C4-2B (cell line): Measurements from ENCODE around the gene LRRC4C.

ENCODE experiments used
- H3K27ac ChIP-seq: fragments of 450-650 bp; 2 replicates; pipeline ENCODE4 v1.5.1; 2017
- ZFX ChIP-seq: fragments of 450-650 bp; IDR thresholded peaks from 2 replicates; pipeline ENCODE4 v1.6.1; 2017
- TF ChIP-seq, protein P1 (sequence below): fragments of 450-650 bp; conservative IDR thresholded peaks from 2 replicates; pipeline ENCODE4 v1.5.1; 2017; ENCODE audit warnings: mild to moderate bottlenecking

LRRC4C gene

GRCh38 chr11:40100781-40101180 lies 1358.7 kb downstream of the LRRC4C start:
- TF ChIP-seq ZFX: no peak
- TF ChIP-seq, protein P1, sequence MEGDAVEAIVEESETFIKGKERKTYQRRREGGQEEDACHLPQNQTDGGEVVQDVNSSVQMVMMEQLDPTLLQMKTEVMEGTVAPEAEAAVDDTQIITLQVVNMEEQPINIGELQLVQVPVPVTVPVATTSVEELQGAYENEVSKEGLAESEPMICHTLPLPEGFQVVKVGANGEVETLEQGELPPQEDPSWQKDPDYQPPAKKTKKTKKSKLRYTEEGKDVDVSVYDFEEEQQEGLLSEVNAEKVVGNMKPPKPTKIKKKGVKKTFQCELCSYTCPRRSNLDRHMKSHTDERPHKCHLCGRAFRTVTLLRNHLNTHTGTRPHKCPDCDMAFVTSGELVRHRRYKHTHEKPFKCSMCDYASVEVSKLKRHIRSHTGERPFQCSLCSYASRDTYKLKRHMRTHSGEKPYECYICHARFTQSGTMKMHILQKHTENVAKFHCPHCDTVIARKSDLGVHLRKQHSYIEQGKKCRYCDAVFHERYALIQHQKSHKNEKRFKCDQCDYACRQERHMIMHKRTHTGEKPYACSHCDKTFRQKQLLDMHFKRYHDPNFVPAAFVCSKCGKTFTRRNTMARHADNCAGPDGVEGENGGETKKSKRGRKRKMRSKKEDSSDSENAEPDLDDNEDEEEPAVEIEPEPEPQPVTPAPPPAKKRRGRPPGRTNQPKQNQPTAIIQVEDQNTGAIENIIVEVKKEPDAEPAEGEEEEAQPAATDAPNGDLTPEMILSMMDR: no peak
- H3K27ac ChIP-seq: no peak overlapping the region

DNA sequence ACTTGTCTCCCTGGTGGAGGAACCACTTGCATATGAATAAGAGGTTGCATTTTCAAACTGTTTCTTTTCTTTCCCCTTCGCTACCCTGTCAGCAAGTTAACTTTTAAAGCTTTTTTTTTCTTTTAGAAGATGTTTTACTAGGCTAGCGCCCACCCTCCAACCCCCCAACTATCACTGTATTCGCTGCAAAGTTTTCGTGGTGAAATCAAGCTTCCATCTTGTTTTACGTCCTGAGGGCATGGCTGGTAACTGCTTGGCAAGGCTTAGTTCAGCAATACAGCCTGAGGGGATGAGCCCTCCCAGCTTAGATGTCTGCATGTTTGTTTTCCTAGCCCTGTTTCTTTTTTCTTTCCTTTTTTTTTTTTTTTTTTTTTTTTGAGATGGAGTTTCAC lies 1359.3 kb downstream of the LRRC4C start:
- no peak for TF ChIP-seq ZFX
- TF ChIP-seq, protein P1: no peak
- H3K27ac ChIP-seq: no peak overlapping the region

DNA sequence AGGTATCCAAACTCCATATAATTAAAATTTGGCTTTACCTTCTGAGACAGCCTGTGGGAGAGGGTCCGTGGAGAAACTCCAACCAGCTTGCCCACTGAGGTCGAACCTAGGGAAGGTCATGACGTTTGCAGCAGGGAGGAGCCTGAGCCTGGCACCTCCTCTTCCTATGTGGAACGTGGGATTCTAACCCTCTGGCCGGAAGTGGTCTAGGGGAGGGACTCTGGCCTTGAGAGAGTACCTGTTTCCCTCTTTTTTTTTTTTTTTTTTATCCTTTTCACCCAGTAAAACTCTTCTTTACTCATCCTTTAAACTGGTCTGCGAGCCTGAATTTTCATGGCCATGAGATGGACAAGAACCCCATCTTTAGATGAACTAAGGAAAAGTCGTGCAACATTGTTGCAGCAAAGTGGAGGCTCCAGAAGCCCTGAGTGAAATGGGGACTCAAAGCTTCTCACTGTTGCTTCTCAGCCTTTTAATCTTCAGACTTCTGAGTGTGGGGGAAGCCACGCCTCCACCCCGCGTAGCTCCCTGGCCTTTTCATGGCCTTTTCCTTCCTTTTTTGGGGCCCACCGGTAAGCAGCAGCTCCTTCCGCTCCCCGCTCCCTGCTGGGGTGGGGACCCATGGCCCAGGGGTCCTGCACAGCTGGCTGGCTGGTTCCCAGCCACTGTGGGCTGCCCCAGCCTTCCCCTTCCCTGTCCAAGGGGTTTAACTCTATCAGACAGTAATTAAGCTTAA lies 1359.9 kb downstream of the LRRC4C start:
- TF ChIP-seq, protein P1: no peak
- no peak for TF ChIP-seq ZFX
- H3K27ac ChIP-seq: no peak overlapping the region

DNA sequence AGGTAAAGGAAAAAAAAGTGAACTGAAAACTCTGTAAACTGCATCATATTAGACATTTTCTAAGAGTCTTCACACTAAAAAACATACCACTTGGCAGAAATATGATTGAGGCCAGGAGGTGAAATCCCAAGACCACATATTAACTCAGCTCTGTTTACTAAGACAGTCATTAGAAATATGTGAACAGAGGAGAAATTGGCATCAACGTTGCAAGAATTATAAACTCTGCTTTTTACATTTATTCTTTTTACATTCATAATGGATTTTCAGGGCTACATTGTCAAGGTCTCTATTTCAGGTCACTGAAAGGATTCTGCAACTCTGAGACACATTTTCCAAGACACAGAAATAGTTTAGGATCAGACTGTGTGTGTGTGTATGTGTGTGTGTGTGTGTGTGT lies 1364.0 kb downstream of the LRRC4C start:
- TF ChIP-seq ZFX: no peak
- TF ChIP-seq, protein P1: no peak
- no peak overlapping the region for H3K27ac ChIP-seq

DNA sequence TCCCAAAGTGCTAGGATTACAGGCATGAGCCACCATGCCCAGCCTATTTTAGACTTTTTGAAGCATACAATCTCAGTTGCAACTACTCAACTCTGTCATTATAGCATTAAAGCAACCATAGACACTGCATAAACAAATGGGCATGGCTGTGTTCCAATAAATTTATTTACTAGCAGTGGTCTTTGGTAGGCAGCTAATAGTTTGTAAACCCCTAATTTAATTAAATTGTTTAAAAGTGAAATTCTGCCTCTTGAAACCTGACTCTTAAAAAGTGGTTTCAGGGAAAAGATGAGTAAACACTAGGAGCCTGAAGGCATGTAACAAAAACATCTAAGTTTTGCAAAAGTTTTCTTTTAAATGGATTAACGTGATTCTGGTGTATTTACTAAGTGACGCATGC lies 1364.5 kb downstream of the LRRC4C start:
- no peak for TF ChIP-seq ZFX
- TF ChIP-seq, protein P1: no peak
- no peak overlapping the region for H3K27ac ChIP-seq

- no peak overlapping the region for H3K27ac ChIP-seq
- TF ChIP-seq, protein P1: no peak
- TF ChIP-seq ZFX: no peak
Measured at GRCh38 chr11:40080434-40080833, 1379.0 kb downstream of the LRRC4C start.
